Muscle layer of colon (tissue), 2 donors: Measurements from ENCODE around the gene AKTIP.

Experiments
- H3K27ac ChIP-seq: one replicate; pipeline ENCODE4 v1.7.0; 2013; ENCODE audit warnings: low read depth, mild to moderate bottlenecking, low read length, moderate library complexity
- H3K27me3 ChIP-seq, 2 donors: one replicate each; pipeline ENCODE4 v1.7.0; 2013; ENCODE audit warnings: low read length in 2 of 2, mild to moderate bottlenecking in 2 of 2; ENCODE audit not compliant: insufficient read depth in 2 of 2, control insufficient read depth in 1 of 2
- H3K36me3 ChIP-seq: one replicate; pipeline ENCODE4 v1.7.0; 2013; ENCODE audit warnings: mild to moderate bottlenecking, low read length; ENCODE audit not compliant: insufficient read depth
- H3K4me1 ChIP-seq: one replicate; pipeline ENCODE4 v1.7.0; 2013; ENCODE audit warnings: mild to moderate bottlenecking, low read length; ENCODE audit not compliant: insufficient read depth
- H3K4me3 ChIP-seq, 2 donors: one replicate each; pipeline ENCODE4 v1.7.0; 2013; ENCODE audit warnings: low read length in 2 of 2, low read depth in 1 of 2, mild to moderate bottlenecking in 1 of 2, moderate library complexity in 1 of 2
- H3K9ac ChIP-seq: one replicate; pipeline ENCODE4 v1.7.0; 2013; ENCODE audit warnings: low read length
- H3K9me3 ChIP-seq: one replicate; pipeline ENCODE4 v1.7.0; 2013; ENCODE audit warnings: mild to moderate bottlenecking, low read length
- donor health status: abdominal sarcoma.
- donor health status: Adenocarcinoma of cecum.

Gene AKTIP

GRCh38 chr16:53498984-53499383 lies 4.0 kb downstream of the AKTIP start:
- no peaks in the 10 kb centered on the region for H3K9me3 ChIP-seq
- H3K27me3 ChIP-seq, result no peaks in the 10 kb centered on the region
- H3K4me1 ChIP-seq, result peaks cover 16% of the 10 kb centered on the region
- no peak overlapping the region for H3K9ac ChIP-seq
- H3K36me3 ChIP-seq, result peaks cover 45% of the 10 kb centered on the region
- H3K27ac ChIP-seq, result no peak overlapping the region
- H3K4me3 ChIP-seq, result no peak overlapping the region

- Histone ChIP-seq H3K27ac (no peak overlapping the region), H3K4me1 (no peaks in the 10 kb centered on the region), H3K9ac (no peak overlapping the region), H3K4me3 (no peak overlapping the region), H3K9me3 (no peaks in the 10 kb centered on the region), H3K36me3 (peaks cover 70% of the 10 kb centered on the region), H3K27me3 (no peaks in the 10 kb centered on the region)
These were observed 7.7 kb downstream of the AKTIP start for GRCh38 chr16:53495325-53495724.

- Histone ChIP-seq H3K4me3 (no peak overlapping the region), H3K36me3 (peaks cover 76% of the 10 kb centered on the region), H3K9me3 (no peaks in the 10 kb centered on the region)
These were observed 8.4 kb downstream of the AKTIP start for GRCh38 chr16:53494636-53495035.

GRCh38 chr16:53492503-53492902 lies 10.5 kb downstream of the AKTIP start:
- Histone ChIP-seq H3K36me3 (peaks cover 70% of the 10 kb centered on the region), H3K9ac (no peak overlapping the region), H3K27ac (no peak overlapping the region), H3K9me3 (no peaks in the 10 kb centered on the region), H3K4me1 (no peaks in the 10 kb centered on the region), H3K4me3 (no peak overlapping the region), H3K27me3 (no peaks in the 10 kb centered on the region)

More at GRCh38 chr16:53494636-53495035, 8.4 kb downstream of the AKTIP start:
- H3K9ac ChIP-seq, result no peak overlapping the region
- H3K27ac ChIP-seq, result no peak overlapping the region
- H3K4me1 ChIP-seq, result no peaks in the 10 kb centered on the region
- no peaks in the 10 kb centered on the region for H3K27me3 ChIP-seq

GRCh38 chr16:53489755-53490154 lies 13.3 kb downstream of the AKTIP start:
- Histone ChIP-seq H3K9ac (no peak overlapping the region), H3K4me1 (no peaks in the 10 kb centered on the region), H3K27me3 (no peaks in the 10 kb centered on the region), H3K36me3 (peaks cover 58% of the 10 kb centered on the region), H3K9me3 (no peaks in the 10 kb centered on the region), H3K27ac (no peak overlapping the region), H3K4me3 (no peak overlapping the region)

GRCh38 chr16:53486230-53486629 lies 16.8 kb downstream of the AKTIP start:
- no peak overlapping the region for H3K27ac ChIP-seq
- H3K36me3 ChIP-seq, result peaks cover 55% of the 10 kb centered on the region
- no peaks in the 10 kb centered on the region for H3K27me3 ChIP-seq
- H3K9ac ChIP-seq, result no peak overlapping the region
- H3K9me3 ChIP-seq, result no peaks in the 10 kb centered on the region
- no peak overlapping the region for H3K4me3 ChIP-seq
- H3K4me1 ChIP-seq, result no peaks in the 10 kb centered on the region

GRCh38 chr16:53484542-53484941 lies 18.5 kb downstream of the AKTIP start:
- Histone ChIP-seq H3K4me3 (no peak overlapping the region), H3K4me1 (no peaks in the 10 kb centered on the region), H3K27ac (no peak overlapping the region), H3K9me3 (no peaks in the 10 kb centered on the region), H3K9ac (no peak overlapping the region), H3K36me3 (peaks cover 62% of the 10 kb centered on the region), H3K27me3 (no peaks in the 10 kb centered on the region)

GRCh38 chr16:53482123-53482522 lies 20.9 kb downstream of the AKTIP start:
- Histone ChIP-seq H3K27ac (no peak overlapping the region), H3K4me1 (no peaks in the 10 kb centered on the region), H3K9ac (no peak overlapping the region), H3K36me3 (peaks cover 75% of the 10 kb centered on the region), H3K9me3 (no peaks in the 10 kb centered on the region), H3K4me3 (no peak overlapping the region), H3K27me3 (no peaks in the 10 kb centered on the region)

GRCh38 chr16:53480394-53480793 lies 22.6 kb downstream of the AKTIP start:
- Histone ChIP-seq H3K27me3 (no peaks in the 10 kb centered on the region), H3K27ac (no peak overlapping the region), H3K9ac (no peak overlapping the region), H3K4me3 (no peak overlapping the region), H3K9me3 (no peaks in the 10 kb centered on the region), H3K4me1 (no peaks in the 10 kb centered on the region), H3K36me3 (peaks cover 72% of the 10 kb centered on the region)

GRCh38 chr16:53478965-53479364 lies 24.0 kb downstream of the AKTIP start:
- H3K27ac ChIP-seq, result no peak overlapping the region
- H3K9ac ChIP-seq, result no peak overlapping the region
- H3K36me3 ChIP-seq, result peaks cover 65% of the 10 kb centered on the region
- no peaks in the 10 kb centered on the region for H3K9me3 ChIP-seq
- H3K4me1 ChIP-seq, result no peaks in the 10 kb centered on the region
- H3K4me3 ChIP-seq, result no peak overlapping the region
- no peaks in the 10 kb centered on the region for H3K27me3 ChIP-seq

GRCh38 chr16:53476867-53477266 lies 26.1 kb downstream of the AKTIP start:
- Histone ChIP-seq H3K9me3 (no peaks in the 10 kb centered on the region), H3K4me3 (no peak overlapping the region), H3K27me3 (no peaks in the 10 kb centered on the region), H3K4me1 (no peaks in the 10 kb centered on the region), H3K27ac (no peak overlapping the region), H3K36me3 (peaks cover 53% of the 10 kb centered on the region), H3K9ac (no peak overlapping the region)

- H3K4me1 ChIP-seq, result no peaks in the 10 kb centered on the region
- no peak overlapping the region for H3K9ac ChIP-seq
- no peak overlapping the region for H3K27ac ChIP-seq
- no peak overlapping the region for H3K4me3 ChIP-seq
- H3K9me3 ChIP-seq, result no peaks in the 10 kb centered on the region
- H3K36me3 ChIP-seq, result peaks cover 11% of the 10 kb centered on the region
- no peaks in the 10 kb centered on the region for H3K27me3 ChIP-seq
These were observed 37.3 kb downstream of the AKTIP start for GRCh38 chr16:53465606-53466280.
